ENCODE data around the gene TMEFF2. TPM values are rescaled to one million over a fixed set of nuclear protein-coding genes. Genes with fewer than 3 reads are reported as not detected.
A peak's percentile ranks its signal among the peaks of the same experiment; 100 is the strongest.

TMEFF2 gene
- total and polyA plus RNA-seq, 9 donors, result 7.7 to 35.3 (median 28.2) TPM

- H3K27me3 ChIP-seq (ENCODE audit: control insufficient read depth, insufficient read depth, low read length), result no peaks in the 10 kb centered on the region
- H3K27ac ChIP-seq (ENCODE audit: low read length), result no peak overlapping the region
- H3K9me3 ChIP-seq (replicated peaks; ENCODE audit: control insufficient read depth, low read depth, low read length), result peaks cover 3% of the 10 kb centered on the region
- H3K4me3 ChIP-seq (ENCODE audit: low read length), result no peak overlapping the region
- H3K4me1 ChIP-seq (ENCODE audit: control insufficient read depth, insufficient read depth, low read length), result no peaks in the 10 kb centered on the region
- peak; percentile 49 for DNase-seq
- H3K36me3 ChIP-seq (ENCODE audit: control insufficient read depth, insufficient read depth, low read length), result no peaks in the 10 kb centered on the region
Measured at GRCh38 chr2:192215096-192215877, 20.6 kb upstream of the TMEFF2 start.

- no peaks in the 10 kb centered on the region for H3K36me3 ChIP-seq (ENCODE audit: control insufficient read depth, insufficient read depth, low read length)
- no peak for DNase-seq
- no peak overlapping the region for H3K4me3 ChIP-seq (ENCODE audit: low read length)
- H3K9me3 ChIP-seq (replicated peaks; ENCODE audit: control insufficient read depth, low read depth, low read length), result peaks cover 3% of the 10 kb centered on the region
- no peaks in the 10 kb centered on the region for H3K27me3 ChIP-seq (ENCODE audit: control insufficient read depth, insufficient read depth, low read length)
- H3K4me1 ChIP-seq (ENCODE audit: control insufficient read depth, insufficient read depth, low read length), result no peaks in the 10 kb centered on the region
- no peak overlapping the region for H3K27ac ChIP-seq (ENCODE audit: low read length)
Measured at GRCh38 chr2:192208848-192209247, 14.1 kb upstream of the TMEFF2 start.

- WGBS (ENCODE audit: insufficient coverage), result 100% methylated on average over 1 of the region's 9 CpGs
- H3K4me3 ChIP-seq (ENCODE audit: low read length), result no peak overlapping the region
Measured at GRCh38 chr2:192206399-192206798, 11.7 kb upstream of the TMEFF2 start.

GRCh38 chr2:192203876-192204275 lies 9.1 kb upstream of the TMEFF2 start:
- Histone ChIP-seq H3K27ac (ENCODE audit: low read length) (no peak overlapping the region), H3K36me3 (ENCODE audit: control insufficient read depth, insufficient read depth, low read length) (no peaks in the 10 kb centered on the region), H3K9me3 (replicated peaks; ENCODE audit: control insufficient read depth, low read depth, low read length) (no peaks in the 10 kb centered on the region), H3K27me3 (ENCODE audit: control insufficient read depth, insufficient read depth, low read length) (no peaks in the 10 kb centered on the region), H3K4me3 (ENCODE audit: low read length) (no peak overlapping the region), H3K4me1 (ENCODE audit: control insufficient read depth, insufficient read depth, low read length) (no peaks in the 10 kb centered on the region)
- no peak for DNase-seq
- WGBS (ENCODE audit: insufficient coverage), result no CpG with 5 or more reads among the region's 1 CpG

More at GRCh38 chr2:192206399-192206798, 11.7 kb upstream of the TMEFF2 start:
- H3K4me1 ChIP-seq (ENCODE audit: control insufficient read depth, insufficient read depth, low read length), result no peaks in the 10 kb centered on the region
- no peak for DNase-seq
- no peaks in the 10 kb centered on the region for H3K36me3 ChIP-seq (ENCODE audit: control insufficient read depth, insufficient read depth, low read length)
- H3K27ac ChIP-seq (ENCODE audit: low read length), result no peak overlapping the region
- H3K27me3 ChIP-seq (ENCODE audit: control insufficient read depth, insufficient read depth, low read length), result no peaks in the 10 kb centered on the region
- no peaks in the 10 kb centered on the region for H3K9me3 ChIP-seq (replicated peaks; ENCODE audit: control insufficient read depth, low read depth, low read length)

GRCh38 chr2:192202373-192202772 lies 7.6 kb upstream of the TMEFF2 start:
- Histone ChIP-seq H3K36me3 (ENCODE audit: control insufficient read depth, insufficient read depth, low read length) (no peaks in the 10 kb centered on the region), H3K27me3 (ENCODE audit: control insufficient read depth, insufficient read depth, low read length) (no peaks in the 10 kb centered on the region), H3K4me3 (ENCODE audit: low read length) (no peak overlapping the region), H3K9me3 (replicated peaks; ENCODE audit: control insufficient read depth, low read depth, low read length) (no peaks in the 10 kb centered on the region), H3K27ac (ENCODE audit: low read length) (no peak overlapping the region), H3K4me1 (ENCODE audit: control insufficient read depth, insufficient read depth, low read length) (no peaks in the 10 kb centered on the region)
- no CpG with 5 or more reads among the region's 3 CpGs for WGBS (ENCODE audit: insufficient coverage)
- DNase-seq, result no peak

- H3K27me3 ChIP-seq (ENCODE audit: control insufficient read depth, insufficient read depth, low read length), result peaks cover 4% of the 10 kb centered on the region
- no peak for DNase-seq
- H3K9me3 ChIP-seq (replicated peaks; ENCODE audit: control insufficient read depth, low read depth, low read length), result no peaks in the 10 kb centered on the region
- peaks cover 2% of the 10 kb centered on the region for H3K4me1 ChIP-seq (ENCODE audit: control insufficient read depth, insufficient read depth, low read length)
- no peaks in the 10 kb centered on the region for H3K36me3 ChIP-seq (ENCODE audit: control insufficient read depth, insufficient read depth, low read length)
- H3K4me3 ChIP-seq (ENCODE audit: low read length), result no peak overlapping the region
- H3K27ac ChIP-seq (ENCODE audit: low read length), result no peak overlapping the region
- no CpG with 5 or more reads among the region's 1 CpG for WGBS (ENCODE audit: insufficient coverage)
Measured at GRCh38 chr2:192201116-192201515, 6.4 kb upstream of the TMEFF2 start.

- Histone ChIP-seq H3K27me3 (ENCODE audit: control insufficient read depth, insufficient read depth, low read length) (peaks cover 34% of the 10 kb centered on the region), H3K4me1 (ENCODE audit: control insufficient read depth, insufficient read depth, low read length) (peaks cover 19% of the 10 kb centered on the region), H3K36me3 (ENCODE audit: control insufficient read depth, insufficient read depth, low read length) (no peaks in the 10 kb centered on the region), H3K27ac (ENCODE audit: low read length) (no peak overlapping the region), H3K4me3 (ENCODE audit: low read length) (no peak overlapping the region), H3K9me3 (replicated peaks; ENCODE audit: control insufficient read depth, low read depth, low read length) (no peaks in the 10 kb centered on the region)
- no CpG with 5 or more reads among the region's 1 CpG for WGBS (ENCODE audit: insufficient coverage)
- DNase-seq, result peak; percentile 40
Measured at GRCh38 chr2:192197357-192197756, 2.6 kb upstream of the TMEFF2 start.

- Histone ChIP-seq H3K9me3 (replicated peaks; ENCODE audit: control insufficient read depth, low read depth, low read length) (no peaks in the 10 kb centered on the region), H3K27me3 (ENCODE audit: control insufficient read depth, insufficient read depth, low read length) (peaks cover 34% of the 10 kb centered on the region), H3K4me1 (ENCODE audit: control insufficient read depth, insufficient read depth, low read length) (peaks cover 19% of the 10 kb centered on the region), H3K36me3 (ENCODE audit: control insufficient read depth, insufficient read depth, low read length) (no peaks in the 10 kb centered on the region), H3K27ac (ENCODE audit: low read length) (no peak overlapping the region), H3K4me3 (ENCODE audit: low read length) (peak overlapping the region; percentile 71)
- WGBS (ENCODE audit: insufficient coverage), result 3% methylated on average over 12 of the region's 14 CpGs
- peak; percentile 39 for DNase-seq
Measured at GRCh38 chr2:192196421-192197194, 1.9 kb upstream of the TMEFF2 start.

- no peaks in the 10 kb centered on the region for H3K9me3 ChIP-seq (replicated peaks; ENCODE audit: control insufficient read depth, low read depth, low read length)
- peaks cover 34% of the 10 kb centered on the region for H3K27me3 ChIP-seq (ENCODE audit: control insufficient read depth, insufficient read depth, low read length)
- H3K36me3 ChIP-seq (ENCODE audit: control insufficient read depth, insufficient read depth, low read length), result no peaks in the 10 kb centered on the region
- peak overlapping the region; percentile 78 for H3K27ac ChIP-seq (ENCODE audit: low read length)
- peak overlapping the region; percentile 71 for H3K4me3 ChIP-seq (ENCODE audit: low read length)
- H3K4me1 ChIP-seq (ENCODE audit: control insufficient read depth, insufficient read depth, low read length), result peaks cover 19% of the 10 kb centered on the region
- DNase-seq, result peak; percentile 59
- WGBS (ENCODE audit: insufficient coverage), result 1% methylated on average over 28 of the region's 44 CpGs
Measured at GRCh38 chr2:192195548-192196418, 1.1 kb upstream of the TMEFF2 start.
